DOHH2 (cell line): ENCODE results near the gene SSC5D.

Experiments
- H3F3A ChIP-seq: fragments of 200-600 bp; sonication (generic), shearing (Covaris generic); 2 replicates; pipeline ENCODE4 v1.6.0; 2016; ENCODE audit warnings: antibody characterized with exemption, mild to moderate bottlenecking; ENCODE audit not compliant: control insufficient read depth, insufficient read depth
- H3K27ac ChIP-seq: fragments of 200-600 bp; sonication (generic); 2 replicates; pipeline ENCODE4 v1.5.1; 2014; ENCODE audit warnings: low read depth, mild to moderate bottlenecking, low read length, moderate library complexity
- H3K27me3 ChIP-seq: fragments of 200-600 bp; sonication (generic); 2 replicates; pipeline ENCODE4 v1.6.1; 2014; ENCODE audit warnings: mild to moderate bottlenecking, low read length, mixed read lengths; ENCODE audit not compliant: control insufficient read depth
- H3K36me3 ChIP-seq: fragments of 200-600 bp; sonication (generic); 2 replicates; pipeline ENCODE4 v1.6.1; 2014; ENCODE audit warnings: mild to moderate bottlenecking, low read length, moderate library complexity, mixed read lengths; ENCODE audit not compliant: control insufficient read depth
- H3K4me1 ChIP-seq: fragments of 200-600 bp; sonication (generic); 2 replicates; pipeline ENCODE4 v1.6.1; 2014; ENCODE audit warnings: mild to moderate bottlenecking, low read length, mixed read lengths; ENCODE audit not compliant: control insufficient read depth
- H3K4me2 ChIP-seq: fragments of 200-600 bp; sonication (generic); 2 replicates; pipeline ENCODE4 v1.6.0; 2014; ENCODE audit warnings: mild to moderate bottlenecking, low read length, moderate library complexity
- H3K4me3 ChIP-seq: fragments of 200-600 bp; sonication (generic); 2 replicates; pipeline ENCODE4 v1.5.1; 2014; ENCODE audit warnings: mild to moderate bottlenecking, low read length, mixed read lengths
- H3K79me2 ChIP-seq: fragments of 200-600 bp; sonication (generic); 2 replicates; pipeline ENCODE4 v1.6.1; 2014; ENCODE audit warnings: mild to moderate bottlenecking, low read length, mixed read lengths; ENCODE audit not compliant: control insufficient read depth
- H3K9me2 ChIP-seq: fragments of 200-600 bp; sonication (generic); replicated peaks from 2 replicates; pipeline ENCODE4 v1.6.1; 2014; ENCODE audit warnings: mild to moderate bottlenecking, low read length, mixed read lengths; ENCODE audit not compliant: control insufficient read depth
- H3K9me3 ChIP-seq: fragments of 200-600 bp; sonication (generic); 2 replicates; pipeline ENCODE4 v1.6.1; 2014; ENCODE audit warnings: antibody characterized with exemption, low read length, mixed read lengths; ENCODE audit not compliant: control insufficient read depth, insufficient read depth
- H4K20me1 ChIP-seq: fragments of 200-600 bp; sonication (generic); 2 replicates; pipeline ENCODE4 v1.6.0; 2014; ENCODE audit warnings: low read depth, mild to moderate bottlenecking, antibody characterized with exemption, low read length, moderate library complexity; ENCODE audit not compliant: control insufficient read depth, insufficient read depth
- CTCF ChIP-seq: fragments of 200-600 bp; sonication (generic); IDR thresholded peaks from one replicate; pipeline ENCODE4 v1.5.1; 2014; ENCODE audit warnings: antibody characterized with exemption, mild to moderate bottlenecking, low read depth, low read length; ENCODE audit not compliant: poor library complexity, severe bottlenecking
- EZH2phosphoT487 ChIP-seq: fragments of 200-600 bp; sonication (generic); IDR thresholded peaks from 2 replicates; pipeline ENCODE4 v1.6.1; 2017; ENCODE audit warnings: borderline replicate concordance, mild to moderate bottlenecking, antibody characterized with exemption, low read length, moderate library complexity, mixed read lengths

The SSC5D gene

DNA sequence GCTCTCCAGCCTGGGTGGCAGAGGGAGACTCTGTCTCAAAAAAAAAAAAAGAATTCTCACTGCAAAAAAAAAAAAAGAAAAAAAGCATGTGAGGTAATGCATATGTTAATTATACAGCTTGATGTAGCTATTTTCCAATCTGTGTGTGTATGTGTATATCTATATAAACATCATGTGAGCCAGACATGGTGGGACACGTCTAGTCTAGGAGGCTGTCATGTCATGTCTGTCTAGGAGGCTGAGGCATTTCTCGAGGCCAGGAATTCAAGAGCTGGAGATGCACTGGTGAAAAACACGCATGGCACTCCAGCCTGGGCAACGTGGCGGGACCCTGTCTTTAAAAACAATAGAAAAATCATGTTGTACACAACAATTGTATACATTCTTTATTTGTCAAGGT is 64.0 kb downstream of the SSC5D start:
- Histone ChIP-seq H3K4me2 (no peak overlapping the region), H3F3A (no peaks in the 10 kb centered on the region)
- TF ChIP-seq CTCF (no peak), EZH2phosphoT487 (no peak)

DNA sequence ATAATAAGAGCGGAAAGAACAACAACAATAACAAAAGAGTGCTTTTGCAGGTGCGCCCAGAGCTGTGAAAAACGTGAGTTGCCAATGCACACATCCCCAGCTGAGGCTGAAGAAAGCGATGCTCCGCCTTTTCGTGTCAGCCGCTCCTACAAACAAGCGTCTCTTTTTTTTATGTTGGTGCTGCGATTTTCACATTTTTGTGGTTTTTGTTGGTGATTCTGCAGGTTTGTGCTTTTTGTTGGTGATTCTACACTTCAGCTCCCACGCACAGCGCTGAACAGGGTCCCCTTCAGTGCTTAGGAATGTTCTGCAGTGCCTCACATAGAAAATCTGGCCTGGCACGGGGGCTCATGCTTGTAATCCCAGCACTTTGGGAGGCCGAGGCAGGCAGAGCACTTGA is 64.4 kb downstream of the SSC5D start:
- no peak for TF ChIP-seq CTCF
- no peak for TF ChIP-seq EZH2phosphoT487
- Histone ChIP-seq H3K27me3 (peaks cover 7% of the 10 kb centered on the region), H3K4me3 (no peak overlapping the region), H4K20me1 (no peaks in the 10 kb centered on the region), H3K4me1 (peaks cover 11% of the 10 kb centered on the region), H3K9me3 (no peaks in the 10 kb centered on the region), H3K36me3 (no peaks in the 10 kb centered on the region), H3K9me2 (no peaks in the 10 kb centered on the region), H3K4me2 (no peak overlapping the region), H3F3A (no peaks in the 10 kb centered on the region), H3K79me2 (no peaks in the 10 kb centered on the region), H3K27ac (no peak overlapping the region)

More for the DNA sequence above, 64.0 kb downstream of the SSC5D start:
- no peak overlapping the region for H3K27ac ChIP-seq
- H3K9me2 ChIP-seq = no peaks in the 10 kb centered on the region
- H3K9me3 ChIP-seq = no peaks in the 10 kb centered on the region
- H3K79me2 ChIP-seq = no peaks in the 10 kb centered on the region
- no peaks in the 10 kb centered on the region for H3K36me3 ChIP-seq
- no peaks in the 10 kb centered on the region for H4K20me1 ChIP-seq
- H3K4me3 ChIP-seq = no peak overlapping the region
- peaks cover 7% of the 10 kb centered on the region for H3K27me3 ChIP-seq
- peaks cover 11% of the 10 kb centered on the region for H3K4me1 ChIP-seq

DNA sequence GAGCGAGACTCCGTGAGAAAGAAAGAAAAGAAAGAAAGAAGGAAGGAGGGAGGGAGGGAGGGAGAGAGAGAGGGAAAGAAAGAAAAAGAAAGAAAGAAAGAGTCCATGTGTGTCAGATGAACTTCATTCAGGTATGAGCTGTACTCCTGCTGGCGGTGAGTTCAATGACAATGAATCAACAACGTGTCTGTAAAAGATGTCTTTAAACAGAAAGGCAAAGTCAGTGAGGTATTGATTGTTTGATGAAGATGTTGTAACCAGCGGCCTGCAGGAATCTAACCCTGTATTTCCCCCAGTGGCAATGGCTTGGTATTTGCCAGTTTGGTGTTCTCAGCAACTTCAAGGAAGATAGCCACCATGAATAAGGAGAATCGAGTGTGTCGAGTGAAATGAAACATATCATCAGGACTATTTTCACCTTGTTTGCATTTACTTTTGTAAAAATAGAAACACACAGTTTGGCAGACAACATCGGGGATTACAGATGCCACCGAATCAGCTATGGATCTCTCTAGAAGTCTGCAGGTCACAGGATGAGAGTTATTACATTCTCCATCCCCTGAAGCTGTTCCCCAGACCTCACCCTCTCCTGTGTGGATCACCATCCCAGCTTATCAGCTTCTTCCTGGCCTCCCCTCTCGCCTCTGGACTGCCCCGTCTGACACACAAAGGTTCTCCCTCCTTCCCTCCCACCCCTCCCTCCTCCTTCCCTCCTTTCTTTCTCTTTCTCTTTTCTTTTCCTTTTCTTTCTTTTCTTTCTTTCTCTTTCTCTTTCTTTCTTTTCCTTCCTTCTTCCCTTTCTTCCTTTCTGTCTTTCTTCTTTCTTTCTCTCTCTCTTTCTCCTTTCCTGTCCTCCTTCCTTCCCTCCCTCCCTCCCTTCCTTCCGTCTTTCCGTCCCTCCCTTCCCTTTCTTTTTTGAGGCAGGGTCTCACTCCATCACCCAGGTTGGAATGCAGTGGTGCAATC is 65.3 kb downstream of the SSC5D start:
- no peak for TF ChIP-seq EZH2phosphoT487
- TF ChIP-seq CTCF = no peak
- H3K4me2 ChIP-seq = no peak overlapping the region
- H3F3A ChIP-seq = no peaks in the 10 kb centered on the region
- H3K27ac ChIP-seq = no peak overlapping the region
- no peaks in the 10 kb centered on the region for H3K79me2 ChIP-seq
- H3K36me3 ChIP-seq = no peaks in the 10 kb centered on the region
- peaks cover 7% of the 10 kb centered on the region for H3K27me3 ChIP-seq
- H3K9me3 ChIP-seq = no peaks in the 10 kb centered on the region
- no peaks in the 10 kb centered on the region for H4K20me1 ChIP-seq
- no peaks in the 10 kb centered on the region for H3K9me2 ChIP-seq
- H3K4me3 ChIP-seq = no peak overlapping the region
- peaks cover 11% of the 10 kb centered on the region for H3K4me1 ChIP-seq
